AML-193 (cell line): Measurements from ENCODE around the gene FUBP1.
"Not testable (repeated sequence)": the region's sequence is repeated elsewhere in the genome, so short reads cannot be mapped to it uniquely, and the experiment has no call there.

ENCODE experiments used
- DNase-seq, 2 experiments: peaks; one replicate each; lab custom pipeline; 2025; lab: John Stamatoyannopoulos, UW

The FUBP1 gene

DNA sequence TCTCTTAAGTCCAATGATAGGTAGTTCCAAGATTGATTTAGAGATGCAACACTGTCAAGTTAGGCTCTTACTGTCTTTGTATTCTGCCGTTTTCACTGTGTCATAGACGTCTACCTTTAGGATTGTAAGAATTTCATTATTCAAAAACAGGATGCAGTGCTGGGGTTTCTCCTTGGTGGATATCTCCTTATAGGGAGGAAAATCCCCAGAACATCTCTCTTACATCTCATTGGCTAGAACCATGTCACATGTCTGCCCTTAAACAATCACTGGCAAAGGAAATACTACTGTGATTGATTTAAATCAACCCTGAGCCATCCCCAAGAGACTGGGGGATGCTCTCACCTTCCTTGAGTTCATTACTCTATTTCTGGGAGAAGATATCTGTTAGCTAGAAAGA is 10.9 kb upstream of the FUBP1 start:
- no peak for DNase-seq

GRCh38 chr1:77987919-77988318 is 9.0 kb upstream of the FUBP1 start:
- no peak for DNase-seq

GRCh38 chr1:77986810-77987209 is 7.9 kb upstream of the FUBP1 start:
- no peak for DNase-seq

- no peak for DNase-seq
These were observed 5.8 kb upstream of the FUBP1 start for GRCh38 chr1:77984629-77985028.

GRCh38 chr1:77983997-77984355 is 5.1 kb upstream of the FUBP1 start:
- no peak for DNase-seq

DNA sequence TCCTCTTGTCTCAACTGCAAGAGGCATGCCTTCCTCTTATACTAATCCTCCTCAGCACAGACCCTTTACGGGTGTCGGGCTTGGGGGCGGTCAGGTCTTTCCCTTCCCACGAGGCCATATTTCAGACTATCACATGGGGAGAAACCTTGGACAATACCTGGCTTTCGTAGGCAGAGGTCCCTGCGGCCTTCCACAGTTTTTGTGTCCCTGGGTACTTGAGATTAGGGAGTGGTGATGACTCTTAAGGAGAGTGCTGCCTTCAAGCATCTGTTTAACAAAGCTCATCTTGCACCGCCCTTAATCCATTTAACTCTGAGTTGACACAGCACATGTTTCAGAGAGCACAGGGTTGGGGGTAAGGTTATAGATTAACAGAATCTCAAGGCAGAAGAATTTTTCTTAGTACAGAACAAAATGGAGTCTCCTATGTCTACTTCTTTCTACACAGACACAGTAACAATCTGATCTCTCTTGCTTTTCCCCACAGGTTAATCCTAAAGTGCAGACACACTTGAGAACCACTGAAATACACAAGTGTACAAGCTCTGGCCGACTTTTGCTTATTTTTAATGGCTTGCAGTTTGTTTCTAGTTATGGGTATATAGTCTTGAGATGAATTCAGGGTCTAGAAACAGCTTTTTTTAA is 4.6 kb upstream of the FUBP1 start:
- not testable (repeated sequence) for DNase-seq

DNA sequence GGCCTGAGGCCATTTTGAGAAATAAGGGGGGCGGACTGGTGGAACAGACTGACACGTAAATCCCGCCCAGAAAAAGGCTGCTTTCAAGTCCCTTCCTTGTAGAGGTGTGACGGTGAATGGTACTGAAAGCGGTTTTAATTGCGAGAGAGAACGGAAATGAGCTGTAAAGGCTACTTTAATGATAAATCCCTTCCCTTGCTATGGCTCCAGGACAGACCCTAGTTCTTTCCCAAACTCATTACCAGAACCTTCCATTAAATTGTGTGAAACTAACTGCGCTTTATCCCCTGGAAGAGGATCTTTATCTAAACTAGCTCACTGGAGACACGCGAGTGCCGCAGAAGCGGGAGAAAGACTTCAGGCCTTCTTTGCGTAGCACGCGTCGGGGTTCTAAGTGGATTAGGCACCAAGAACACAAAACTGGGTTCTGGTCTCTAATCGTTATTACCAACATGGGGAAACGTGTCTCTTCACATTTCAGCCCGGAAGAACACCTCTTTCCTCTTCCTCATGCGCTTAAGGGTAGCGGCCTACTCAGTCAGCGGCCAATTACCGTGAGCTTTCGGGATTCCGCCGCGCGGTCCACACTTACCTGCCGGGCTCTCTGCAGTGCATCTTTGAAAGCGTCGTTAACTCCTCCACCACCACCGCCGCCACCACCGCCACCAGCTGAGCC is 441 bp downstream of the FUBP1 start:
- peak; percentile 90 to 92 for DNase-seq

GRCh38 chr1:77977989-77978292 is 931 bp downstream of the FUBP1 start:
- DNase-seq, result no peak

DNA sequence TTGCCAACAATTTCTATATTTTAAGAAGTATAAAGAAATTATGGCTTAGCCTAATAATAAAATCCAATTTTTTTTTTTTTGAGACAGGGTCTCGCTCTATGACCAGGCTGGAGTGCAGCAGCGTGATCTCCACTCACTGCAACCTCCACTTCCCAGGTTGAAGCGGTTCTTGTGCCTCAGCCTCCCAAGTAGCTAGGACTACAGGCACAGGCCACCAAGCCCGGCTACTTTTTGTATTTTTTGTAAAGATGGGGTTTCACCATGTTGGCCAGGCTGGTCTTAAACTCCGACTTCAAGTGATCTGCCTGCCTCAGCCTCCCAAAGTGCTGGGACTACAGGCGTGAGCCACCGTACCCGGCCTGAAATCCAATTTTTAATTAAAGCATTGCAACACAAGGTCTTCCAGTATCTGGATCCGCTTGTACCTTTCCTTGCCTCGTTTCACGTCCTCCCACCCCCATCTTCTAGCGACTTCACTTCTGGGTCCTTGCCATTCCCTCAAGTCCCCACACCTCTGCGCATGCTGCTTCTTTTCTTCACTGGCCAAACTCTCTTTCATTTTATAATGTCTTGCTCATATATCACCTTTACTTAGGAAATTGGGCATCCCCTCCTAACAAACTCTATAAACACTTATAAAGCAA is 2.3 kb downstream of the FUBP1 start:
- no peak for DNase-seq

GRCh38 chr1:77975907-77976306 is 3.0 kb downstream of the FUBP1 start:
- peak in 1 of 2 experiments; percentile 8 for DNase-seq

DNA sequence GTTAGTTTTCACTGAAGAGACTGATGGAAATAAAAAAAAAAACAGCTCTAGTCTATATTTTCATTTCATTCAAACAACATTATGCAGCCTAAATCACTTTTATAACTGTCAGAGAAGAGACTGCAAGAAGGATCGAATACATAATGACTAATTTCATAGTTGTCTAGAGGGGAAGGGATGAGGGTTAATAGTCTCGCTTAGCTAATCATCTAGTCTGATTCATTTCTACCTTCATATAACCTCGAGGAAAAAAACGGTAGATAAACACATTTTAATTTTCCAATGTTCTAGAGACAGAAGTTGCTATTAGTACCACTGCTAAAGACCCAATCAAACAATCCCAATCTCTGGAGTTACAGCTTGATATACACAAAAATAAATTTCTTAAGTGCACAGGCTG is 3.5 kb downstream of the FUBP1 start:
- DNase-seq, result no peak

DNA sequence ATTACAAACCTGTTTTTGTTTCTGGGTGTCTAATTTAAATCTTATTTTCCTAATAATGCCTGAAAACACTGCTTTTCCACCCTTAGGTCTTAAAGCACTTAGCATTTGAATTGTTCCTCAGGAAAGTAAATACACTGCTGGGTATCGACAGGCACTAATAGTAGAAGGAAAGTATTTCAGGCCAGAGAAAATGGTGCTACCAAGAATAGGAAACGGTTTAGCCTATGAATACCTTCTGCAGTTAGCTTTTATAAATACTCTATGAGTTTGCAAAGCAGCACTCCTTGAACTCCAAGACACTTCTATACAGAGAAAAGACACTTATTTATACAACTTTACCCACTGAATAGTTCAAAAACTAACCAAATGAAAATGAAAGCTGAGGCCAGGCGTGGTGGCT is 6.8 kb downstream of the FUBP1 start:
- DNase-seq, result no peak

GRCh38 chr1:77970192-77970591 is 8.7 kb downstream of the FUBP1 start:
- DNase-seq, result no peak

DNA sequence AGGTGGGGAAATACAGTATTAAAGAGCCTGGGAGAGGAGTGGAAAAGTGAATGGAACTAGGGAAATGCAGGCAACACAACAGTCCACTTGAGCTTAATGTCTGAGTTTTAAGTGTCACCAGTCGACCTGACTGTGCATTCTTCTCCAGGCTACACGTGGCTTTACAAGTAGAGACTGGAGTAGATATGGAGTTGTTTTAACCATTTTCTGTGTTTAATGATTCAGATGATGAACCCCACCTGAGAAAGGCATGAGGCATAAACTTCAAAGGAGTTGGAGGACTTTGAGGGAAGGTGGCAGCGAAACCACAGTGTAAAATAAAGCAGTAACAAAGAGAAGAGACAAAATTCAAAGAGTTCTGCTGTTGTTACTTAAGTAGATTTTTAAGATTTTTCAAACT is 12.6 kb downstream of the FUBP1 start:
- DNase-seq, result no peak

- DNase-seq, result no peak
These were observed 17.5 kb downstream of the FUBP1 start for GRCh38 chr1:77961392-77961791.

GRCh38 chr1:77958850-77959249 is 20.0 kb downstream of the FUBP1 start:
- no peak for DNase-seq

- no peak for DNase-seq
These were observed 20.5 kb downstream of the FUBP1 start for GRCh38 chr1:77958391-77958790.

DNA sequence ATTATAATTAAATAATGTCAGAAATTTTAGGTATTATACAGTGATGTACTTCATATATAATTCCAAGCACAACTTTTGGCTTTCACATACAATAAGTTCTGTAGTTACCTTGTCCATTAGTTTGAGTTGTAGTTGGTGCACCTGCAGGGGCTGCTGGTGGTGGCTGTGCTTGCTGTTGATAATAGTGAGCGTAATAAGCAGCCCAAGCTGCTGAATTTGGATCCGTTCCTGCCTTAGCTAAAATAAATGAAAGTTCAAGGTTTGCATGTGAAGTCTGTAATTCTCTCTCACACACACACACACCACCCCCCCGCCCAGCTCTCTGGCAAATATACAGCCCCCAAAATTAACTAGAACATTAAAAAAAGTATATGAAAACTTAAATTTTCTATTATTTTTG is 22.4 kb downstream of the FUBP1 start:
- DNase-seq, result no peak

DNA sequence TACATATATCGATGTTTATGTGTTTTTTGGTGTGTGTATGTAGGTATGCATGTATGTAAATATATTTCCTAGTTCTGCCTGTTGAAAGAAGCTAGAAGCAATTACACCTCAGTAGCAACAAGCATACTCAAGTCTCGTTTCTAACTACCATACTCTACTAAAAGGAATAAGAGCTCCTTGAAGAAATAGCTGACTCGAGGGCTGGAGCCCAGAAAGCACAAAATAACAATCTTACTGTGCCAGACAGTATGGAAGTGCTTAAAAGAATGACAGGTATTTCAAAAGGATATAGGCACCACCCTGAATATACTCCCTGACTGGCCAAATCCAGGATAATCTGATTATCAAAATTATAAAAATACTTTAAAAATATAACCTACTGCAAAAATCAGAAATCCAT is 23.2 kb downstream of the FUBP1 start:
- no peak for DNase-seq

DNA sequence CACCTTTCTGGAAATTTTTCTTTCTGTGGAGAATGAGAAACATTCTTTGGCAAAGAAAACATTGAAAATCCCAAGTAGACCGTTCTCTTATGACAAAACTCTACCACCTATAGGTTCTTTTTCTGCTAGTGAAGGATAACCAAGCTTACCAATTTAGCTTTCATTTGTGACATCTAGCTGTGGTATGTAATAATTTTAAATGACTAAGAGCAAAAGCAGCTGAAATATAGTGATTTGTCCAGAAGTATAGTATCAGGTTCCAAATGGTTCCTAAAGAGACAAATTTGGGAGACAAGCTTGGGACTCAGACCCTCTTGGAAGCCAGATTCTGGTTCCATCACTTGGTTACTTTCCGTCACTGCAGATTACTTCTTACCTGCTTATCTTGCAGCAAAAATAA is 24.4 kb downstream of the FUBP1 start:
- DNase-seq, result no peak

DNA sequence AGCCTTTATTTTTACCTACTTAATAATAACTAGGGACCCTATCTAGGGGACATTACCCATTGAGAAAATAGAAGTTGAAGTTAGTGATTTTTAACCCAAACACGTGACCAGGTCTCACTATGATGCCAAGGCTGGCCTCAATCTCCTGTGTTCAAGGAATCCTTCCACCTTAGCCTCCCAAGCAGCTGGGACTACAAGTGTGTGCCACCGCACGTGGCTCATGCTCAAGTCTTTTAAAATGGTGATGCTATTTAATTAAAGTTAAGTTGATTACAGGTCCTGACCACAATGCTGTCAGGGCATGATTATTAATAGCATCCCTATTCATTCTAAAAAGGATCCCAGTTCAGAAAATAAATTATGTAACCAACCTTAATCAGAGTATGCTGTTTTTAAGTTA is 25.0 kb downstream of the FUBP1 start:
- no peak for DNase-seq

DNA sequence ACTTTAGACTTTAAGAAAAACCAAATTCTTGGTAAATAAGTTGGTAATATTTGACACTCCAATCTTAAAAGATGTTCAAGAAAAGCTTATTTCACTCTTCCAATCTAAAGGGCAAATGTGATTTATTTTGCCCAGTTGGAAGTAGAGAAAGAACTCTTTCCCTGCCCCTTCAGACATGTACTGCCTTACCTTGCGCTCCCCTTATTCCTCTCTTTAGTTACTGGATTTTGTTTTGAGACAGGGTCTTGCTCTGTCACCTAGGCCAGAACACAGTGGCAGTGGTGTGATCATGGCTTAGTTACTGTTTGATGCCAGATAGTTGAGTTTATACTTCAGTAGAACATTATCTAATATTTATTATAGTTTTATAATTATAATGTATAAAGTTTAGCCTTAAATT is 27.5 kb downstream of the FUBP1 start:
- no peak for DNase-seq

GRCh38 chr1:77950873-77951272 is 28.0 kb downstream of the FUBP1 start:
- DNase-seq, result no peak
